WTC11 (cell line): ENCODE measurements around the gene CREG2. TPM values are rescaled to one million over a fixed set of nuclear protein-coding genes. Genes with fewer than 3 reads are reported as not detected.

Source experiments
- ATAC-seq: fragments of 200-7000 bp; cut with Tn5 transposase; 2 replicates; pipeline ENCODE4 v1.10.0; 2021; ENCODE audit warnings: mild to moderate bottlenecking, moderate library complexity
- CTCF ChIA-PET: fragments of 300-600 bp; sonication (Branson Sonifier 250); formaldehyde crosslinking; loops from one replicate; lab custom pipeline; 2021; ENCODE audit warnings: antibody characterized with exemption; lab: Charles Lee
- POLR2A ChIA-PET: fragments of 350-600 bp; sonication (Branson Sonifier 250); formaldehyde crosslinking; loops from one replicate; lab custom pipeline; 2021; ENCODE audit warnings: antibody characterized with exemption; lab: Charles Lee
- DNase-seq: peaks from one replicate; pipeline ENCODE4 v3.0.0; 2021; ENCODE audit warnings: low spot score
- H3K27ac Mint-ChIP-seq: 2 replicates; pipeline ENCODE4 v1.8.0; 2021; ENCODE audit warnings: mixed read lengths
- H3K27me3 Mint-ChIP-seq: 2 replicates; pipeline ENCODE4 v1.8.0; 2021; ENCODE audit warnings: low read depth, mild to moderate bottlenecking, moderate library complexity, mixed read lengths
- H3K36me3 Mint-ChIP-seq: 2 replicates; pipeline ENCODE4 v1.8.0; 2021; ENCODE audit warnings: mixed read lengths
- H3K4me1 Mint-ChIP-seq: 2 replicates; pipeline ENCODE4 v1.8.0; 2022; ENCODE audit warnings: mixed read lengths
- H3K4me3 Mint-ChIP-seq: 2 replicates; pipeline ENCODE4 v1.8.0; 2021; ENCODE audit warnings: mild to moderate bottlenecking, moderate library complexity, mixed read lengths
- H3K9me3 Mint-ChIP-seq: 2 replicates; pipeline ENCODE4 v1.8.0; 2021; ENCODE audit warnings: mixed read lengths
- AR ChIP-seq: fragments of 250-450 bp; sonication (Bioruptor Pico); IDR thresholded peaks from 2 replicates; pipeline ENCODE4 v1.9.0; 2021; ENCODE audit warnings: mild to moderate bottlenecking
- ARID4B ChIP-seq: sonication (generic); formaldehyde crosslinking; IDR thresholded peaks from 2 replicates; pipeline ENCODE4 v1.8.0; 2023; ENCODE audit warnings: missing genetic modification reagents, mild to moderate bottlenecking, borderline replicate concordance
- ATF6 ChIP-seq: sonication (generic); formaldehyde crosslinking; IDR thresholded peaks from 2 replicates; pipeline ENCODE4 v1.8.1; 2023; ENCODE audit warnings: mild to moderate bottlenecking, missing genetic modification reagents
- EMX1 ChIP-seq: fragments of 250-450 bp; sonication (Bioruptor Pico); IDR thresholded peaks from 2 replicates; pipeline ENCODE4 v1.8.0; 2021; ENCODE audit warnings: mild to moderate bottlenecking
- FOXK1 ChIP-seq: sonication (generic); formaldehyde crosslinking; IDR thresholded peaks from 2 replicates; pipeline ENCODE4 v1.8.0; 2022; ENCODE audit warnings: mild to moderate bottlenecking, moderate library complexity, missing genetic modification reagents
- NR2C2 ChIP-seq: sonication (generic); formaldehyde crosslinking; IDR thresholded peaks from 2 replicates; pipeline ENCODE4 v1.8.0; 2022; ENCODE audit warnings: mild to moderate bottlenecking, missing genetic modification reagents
- ZNF121 ChIP-seq: sonication (generic); formaldehyde crosslinking; IDR thresholded peaks from 2 replicates; pipeline ENCODE4 v1.8.0; 2023; ENCODE audit warnings: missing genetic modification reagents
- ZNF317 ChIP-seq: sonication (generic); formaldehyde crosslinking; IDR thresholded peaks from 2 replicates; pipeline ENCODE4 v1.8.1; 2023; ENCODE audit warnings: low read depth, mild to moderate bottlenecking, moderate library complexity, missing genetic modification reagents, borderline replicate concordance
- total RNA-seq: library from RNA; stranded (reverse); gene quantifications from 3 replicates; pipeline ENCODE4 v1.2.3, GENCODE V29; 2021
- TF ChIP-seq, protein P1 (sequence below): fragments of 250-450 bp; sonication (Bioruptor Pico); IDR thresholded peaks from 2 replicates; pipeline ENCODE4 v1.9.0; 2021; ENCODE audit warnings: moderate library complexity, mild to moderate bottlenecking, inconsistent platforms, borderline replicate concordance
- TF ChIP-seq, protein P2 (sequence below): fragments of 250-450 bp; sonication (Bioruptor Pico); IDR thresholded peaks from 2 replicates; pipeline ENCODE4 v2.1.2; 2022; ENCODE audit warnings: mild to moderate bottlenecking, moderate library complexity

The CREG2 gene
- total RNA-seq, 1 experiment from 2014 or later = 1.6 TPM

GRCh38 chr2:101328474-101329007 lies 58.8 kb downstream of the CREG2 start:
- no peaks in the 10 kb centered on the region; the same call in 1 of the 2 replicates for H3K36me3 Mint-ChIP-seq
- peaks cover 3% of the 10 kb centered on the region for H3K4me1 Mint-ChIP-seq
- H3K27me3 Mint-ChIP-seq = no peaks in the 10 kb centered on the region
- DNase-seq = no peak
- no peak for ATAC-seq
- TF ChIP-seq, protein P1, sequence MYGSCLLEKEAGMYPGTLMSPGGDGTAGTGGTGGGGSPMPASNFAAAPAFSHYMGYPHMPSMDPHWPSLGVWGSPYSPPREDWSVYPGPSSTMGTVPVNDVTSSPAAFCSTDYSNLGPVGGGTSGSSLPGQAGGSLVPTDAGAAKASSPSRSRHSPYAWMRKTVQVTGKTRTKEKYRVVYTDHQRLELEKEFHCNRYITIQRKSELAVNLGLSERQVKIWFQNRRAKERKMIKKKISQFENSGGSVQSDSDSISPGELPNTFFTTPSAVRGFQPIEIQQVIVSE (CRISPR knock-in tag) = no peak
- TF ChIP-seq ATF6 = no peak
- ChIA-PET POLR2A (no interaction called here), CTCF (interaction anchor here (3.3 kb wide), 1 partner anchor 13 kb away, joined by 27 read pairs; no protein-coding TSS in a partner anchor)
- no peak overlapping the region for H3K4me3 Mint-ChIP-seq
- no peak overlapping the region for H3K27ac Mint-ChIP-seq
- H3K9me3 Mint-ChIP-seq = no peaks in the 10 kb centered on the region

DNA sequence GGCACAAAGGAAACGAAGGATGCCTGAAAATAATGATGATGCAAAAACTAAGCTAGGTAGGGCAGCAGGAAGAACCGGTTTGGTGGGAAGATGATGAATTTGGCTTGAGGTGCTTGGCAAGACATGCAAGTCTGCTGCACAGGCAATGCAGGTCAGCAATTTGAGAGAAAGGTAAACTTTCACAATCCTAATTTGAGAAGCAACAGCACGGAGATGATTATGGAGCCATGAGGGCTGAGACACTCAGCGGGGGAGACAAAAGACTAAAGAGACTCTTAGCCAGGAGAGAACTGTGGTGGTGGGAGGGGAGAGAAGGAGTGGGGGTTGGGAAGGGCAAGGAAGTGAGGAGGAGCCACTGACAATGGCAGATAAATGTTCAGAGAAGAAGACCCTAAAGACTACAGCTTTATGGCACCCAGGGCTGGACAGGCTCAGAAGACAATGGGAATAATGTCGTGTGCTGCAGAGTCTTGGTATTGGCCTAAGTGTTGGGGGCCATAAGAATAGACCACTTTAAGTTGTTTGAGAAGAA lies 59.4 kb downstream of the CREG2 start:
- H3K27ac Mint-ChIP-seq = no peak overlapping the region
- H3K9me3 Mint-ChIP-seq = no peaks in the 10 kb centered on the region
- CTCF ChIA-PET = interaction anchor here (3.3 kb wide), 1 partner anchor 14 kb away, joined by 27 read pairs; no protein-coding TSS in a partner anchor
- no peaks in the 10 kb centered on the region; the same call in 1 of the 2 replicates for H3K36me3 Mint-ChIP-seq
- peak; percentile 19; the same call in 1 of the 2 replicates for ATAC-seq
- no peaks in the 10 kb centered on the region for H3K27me3 Mint-ChIP-seq
- POLR2A ChIA-PET = no interaction called here
- DNase-seq = no peak
- no peak overlapping the region for H3K4me3 Mint-ChIP-seq
- peaks cover 3% of the 10 kb centered on the region for H3K4me1 Mint-ChIP-seq
- TF ChIP-seq ARID4B (CRISPR knock-in tag) (no peak), ZNF317 (no peak), EMX1 (no peak), ZNF121 (CRISPR knock-in tag) (no peak), NR2C2 (CRISPR knock-in tag) (no peak), AR (no peak), FOXK1 (CRISPR knock-in tag) (no peak)
- TF ChIP-seq, protein P2, sequence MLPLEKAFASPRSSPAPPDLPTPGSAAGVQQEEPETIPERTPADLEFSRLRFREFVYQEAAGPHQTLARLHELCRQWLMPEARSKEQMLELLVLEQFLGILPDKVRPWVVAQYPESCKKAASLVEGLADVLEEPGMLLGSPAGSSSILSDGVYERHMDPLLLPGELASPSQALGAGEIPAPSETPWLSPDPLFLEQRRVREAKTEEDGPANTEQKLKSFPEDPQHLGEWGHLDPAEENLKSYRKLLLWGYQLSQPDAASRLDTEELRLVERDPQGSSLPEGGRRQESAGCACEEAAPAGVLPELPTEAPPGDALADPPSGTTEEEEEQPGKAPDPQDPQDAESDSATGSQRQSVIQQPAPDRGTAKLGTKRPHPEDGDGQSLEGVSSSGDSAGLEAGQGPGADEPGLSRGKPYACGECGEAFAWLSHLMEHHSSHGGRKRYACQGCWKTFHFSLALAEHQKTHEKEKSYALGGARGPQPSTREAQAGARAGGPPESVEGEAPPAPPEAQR (CRISPR knock-in tag) = no peak
